Common myeloid progenitor, CD34-positive (primary cell): ENCODE results near the gene ART1.
"Not testable (repeated sequence)": the region's sequence is repeated elsewhere in the genome, so short reads cannot be mapped to it uniquely, and the experiment has no call there.

Experiments used
- CTCF ChIA-PET: fragments of 350-600 bp; sonication (Branson Sonifier 250); formaldehyde crosslinking; loops from one replicate; lab custom pipeline; 2021; ENCODE audit warnings: antibody characterized with exemption; lab: Charles Lee
- POLR2A ChIA-PET: fragments of 350-600 bp; sonication (Branson Sonifier 250); formaldehyde crosslinking; loops from one replicate; lab custom pipeline; 2021; ENCODE audit warnings: antibody characterized with exemption; lab: Charles Lee
- DNase-seq, 3 donors: peaks; one replicate each; pipeline versions ENCODE4 v3.0.0 to v3.0.0-alpha.2; 2013
- H3K27ac ChIP-seq, 2 experiments: 1 replicate in 1 of 2; 2 replicates in 1 of 2; pipeline ENCODE4 v1.7.0; 2013; ENCODE audit warnings: inconsistent platforms in 2 of 2, low read length in 2 of 2, mild to moderate bottlenecking in 2 of 2, low read depth in 1 of 2, moderate library complexity in 1 of 2; ENCODE audit not compliant: severe bottlenecking in 2 of 2, insufficient read depth in 1 of 2, poor library complexity in 1 of 2
- H3K27me3 ChIP-seq, 5 experiments: replicated peaks in 2 of 5; 1 replicate in 3 of 5; 2 replicates in 2 of 5; pipeline versions ENCODE4 v1.6.1 to v1.7.0; 2013; ENCODE audit warnings: low read length in 4 of 5, mild to moderate bottlenecking in 2 of 5, moderate library complexity in 2 of 5, inconsistent platforms in 1 of 5; ENCODE audit not compliant: insufficient read depth in 5 of 5, control insufficient read depth in 4 of 5
- H3K36me3 ChIP-seq, 4 experiments: 1 replicate in 2 of 4; 2 replicates in 2 of 4; pipeline versions ENCODE4 v1.6.1 to v1.7.0; 2013; ENCODE audit warnings: low read length in 3 of 4, control low read depth in 1 of 4, mild to moderate bottlenecking in 1 of 4; ENCODE audit not compliant: control insufficient read depth in 4 of 4, insufficient read depth in 4 of 4
- H3K4me1 ChIP-seq, 4 experiments: 1 replicate in 3 of 4; 2 replicates in 1 of 4; pipeline versions ENCODE4 v1.6.1 to v1.7.1; 2013; ENCODE audit warnings: low read length in 3 of 4, mild to moderate bottlenecking in 3 of 4, control low read depth in 1 of 4, inconsistent platforms in 1 of 4, moderate library complexity in 1 of 4; ENCODE audit not compliant: control insufficient read depth in 4 of 4, insufficient read depth in 4 of 4; ENCODE audit errors: control extremely low read depth in 1 of 4
- H3K4me3 ChIP-seq, 7 experiments: 1 replicate in 4 of 7; 2 replicates in 3 of 7; pipeline versions ENCODE4 v1.5.1 to v1.7.0; 2013; ENCODE audit warnings: mild to moderate bottlenecking in 7 of 7, low read length in 6 of 7, moderate library complexity in 6 of 7, inconsistent platforms in 2 of 7, low read depth in 2 of 7, control low read depth in 1 of 7; ENCODE audit not compliant: insufficient read depth in 4 of 7, control insufficient read depth in 1 of 7; ENCODE audit errors: extremely low read depth in 1 of 7
- H3K9me3 ChIP-seq, 5 experiments: 1 replicate in 4 of 5; 2 replicates in 1 of 5; pipeline versions ENCODE4 v1.6.1 to v1.7.1; 2013; ENCODE audit warnings: low read length in 4 of 5, mild to moderate bottlenecking in 2 of 5, inconsistent platforms in 1 of 5, low read depth in 1 of 5, moderate library complexity in 1 of 5; ENCODE audit not compliant: control insufficient read depth in 4 of 5, insufficient read depth in 2 of 5; ENCODE audit errors: control extremely low read depth in 1 of 5
- WGBS: methylation state at CpG from one replicate; pipeline ENCODE4 v1.1.5; 2013; ENCODE audit not compliant: insufficient coverage; 5-methylcytosine and 5-hydroxymethylcytosine counted together

Gene ART1

DNA sequence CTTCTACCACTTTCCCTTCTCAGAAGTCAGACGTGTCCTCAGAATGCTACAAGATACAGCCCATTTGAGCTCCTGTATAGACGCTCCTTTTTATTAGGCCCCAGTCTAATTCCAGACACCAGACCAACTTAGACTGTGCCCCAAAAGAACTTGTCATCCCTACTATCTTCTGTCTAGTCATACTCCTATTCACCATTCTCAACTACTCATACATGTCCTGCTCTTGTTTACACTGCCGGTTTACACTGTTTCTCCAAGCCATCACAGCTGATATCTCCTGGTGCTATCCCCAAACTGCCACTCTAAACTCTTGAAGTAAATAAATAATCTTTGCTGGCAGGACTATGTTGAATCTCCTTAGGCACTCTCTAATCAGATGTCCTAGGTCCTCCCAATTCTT lies 7.6 kb downstream of the ART1 start:
- not testable (repeated sequence) for H3K4me3 ChIP-seq, DNase-seq

DNA sequence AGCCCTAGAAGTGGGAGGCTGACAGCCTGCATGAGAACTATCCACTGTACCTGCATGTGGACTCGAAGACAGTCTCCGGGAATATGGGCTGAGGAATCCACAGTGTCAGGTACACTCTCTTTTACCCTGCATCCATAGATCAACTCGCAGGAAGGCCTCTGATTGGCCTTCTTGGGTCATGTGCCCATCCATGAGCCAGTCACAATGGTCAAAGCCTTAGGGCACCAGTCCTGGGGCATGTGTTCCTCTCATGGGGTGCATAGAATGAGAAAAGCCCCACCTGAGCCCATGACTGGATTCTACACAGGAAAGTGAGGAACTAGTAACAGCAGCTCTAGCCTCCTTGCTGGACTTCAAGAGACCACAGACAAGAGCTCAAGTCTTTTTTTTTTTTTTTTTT lies 10.6 kb downstream of the ART1 start:
- H3K36me3 ChIP-seq: no peaks in the 10 kb centered on the region
- no peak overlapping the region for H3K27ac ChIP-seq
- no peak for DNase-seq
- no peaks in the 10 kb centered on the region for H3K4me1 ChIP-seq
- peaks cover 0 to 5% (median 0%) of the 10 kb centered on the region in 5 experiments for H3K27me3 ChIP-seq
- CTCF ChIA-PET: interaction anchor here (0.7 kb wide), 1 partner anchor 12 kb away, joined by 3 read pairs; no protein-coding TSS in a partner anchor
- no peaks in the 10 kb centered on the region for H3K9me3 ChIP-seq
- 90% methylated on average over 3 of the region's 3 CpGs for WGBS
- H3K4me3 ChIP-seq: no peak overlapping the region
- POLR2A ChIA-PET: no interaction called here

More for the DNA sequence above, 7.6 kb downstream of the ART1 start:
- H3K36me3 ChIP-seq, H3K27me3 ChIP-seq, H3K27ac ChIP-seq, POLR2A ChIA-PET, H3K4me1 ChIP-seq, H3K9me3 ChIP-seq, CTCF ChIA-PET: not testable (repeated sequence)
- WGBS: no CpG with 5 or more reads among the region's 3 CpGs

DNA sequence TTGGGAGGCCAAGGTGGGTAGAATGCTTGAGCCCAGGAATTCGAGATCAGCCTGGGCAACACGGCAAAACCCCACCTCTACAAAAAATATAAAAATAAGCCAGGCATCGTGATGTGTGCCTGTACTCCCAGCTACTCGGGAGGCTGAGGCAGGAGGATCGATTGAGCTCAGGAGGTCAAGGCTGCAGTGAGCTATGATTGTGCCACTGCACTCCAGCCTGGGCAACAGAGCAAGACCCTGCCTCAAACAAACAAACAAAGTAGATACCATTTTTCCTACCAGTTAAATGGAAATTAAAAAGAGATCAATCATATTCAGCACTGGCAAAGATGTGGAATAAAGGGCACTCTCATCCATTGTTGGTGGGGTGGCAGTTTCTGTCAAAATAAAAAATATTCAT lies 12.4 kb downstream of the ART1 start:
- DNase-seq, H3K4me1 ChIP-seq, H3K27me3 ChIP-seq, H3K36me3 ChIP-seq, H3K4me3 ChIP-seq, H3K27ac ChIP-seq, H3K9me3 ChIP-seq, POLR2A ChIA-PET: not testable (repeated sequence)
- 97% methylated on average over 4 of the region's 5 CpGs for WGBS
- CTCF ChIA-PET: interaction anchor here (0.6 to 1.5 kb wide), 2 partner anchors 16 to 31 kb away, joined by 3 read pairs; no protein-coding TSS in a partner anchor

DNA sequence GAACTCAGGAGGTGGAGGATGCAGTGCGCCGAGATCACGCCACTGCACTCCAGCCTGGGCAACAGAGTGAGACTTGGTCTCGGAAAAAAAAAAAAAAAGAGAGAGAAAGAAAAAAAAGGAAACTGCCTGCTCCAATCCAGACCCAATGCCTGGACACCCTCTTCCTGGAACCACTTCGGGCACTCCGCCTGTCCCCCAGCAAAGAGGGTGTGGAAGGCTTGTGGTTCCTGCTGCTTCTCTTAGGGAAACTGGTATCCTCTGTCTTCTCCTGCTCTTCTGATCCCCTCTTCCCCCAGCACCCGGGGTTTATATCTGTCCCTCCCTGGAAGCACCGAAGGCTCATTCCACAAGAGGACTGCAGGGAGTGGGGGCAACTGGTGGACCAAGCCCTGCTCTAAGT lies 13.3 kb downstream of the ART1 start:
- 95% methylated on average over 4 of the region's 8 CpGs for WGBS
- Histone ChIP-seq H3K4me3 (no peak overlapping the region), H3K9me3 (no peaks in the 10 kb centered on the region), H3K27ac (no peak overlapping the region), H3K4me1 (no peaks in the 10 kb centered on the region), H3K27me3 (peaks cover 0 to 5% (median 0%) of the 10 kb centered on the region in 5 experiments), H3K36me3 (no peaks in the 10 kb centered on the region)
- CTCF ChIA-PET: no interaction called here
- DNase-seq: no peak
- POLR2A ChIA-PET: no interaction called here

DNA sequence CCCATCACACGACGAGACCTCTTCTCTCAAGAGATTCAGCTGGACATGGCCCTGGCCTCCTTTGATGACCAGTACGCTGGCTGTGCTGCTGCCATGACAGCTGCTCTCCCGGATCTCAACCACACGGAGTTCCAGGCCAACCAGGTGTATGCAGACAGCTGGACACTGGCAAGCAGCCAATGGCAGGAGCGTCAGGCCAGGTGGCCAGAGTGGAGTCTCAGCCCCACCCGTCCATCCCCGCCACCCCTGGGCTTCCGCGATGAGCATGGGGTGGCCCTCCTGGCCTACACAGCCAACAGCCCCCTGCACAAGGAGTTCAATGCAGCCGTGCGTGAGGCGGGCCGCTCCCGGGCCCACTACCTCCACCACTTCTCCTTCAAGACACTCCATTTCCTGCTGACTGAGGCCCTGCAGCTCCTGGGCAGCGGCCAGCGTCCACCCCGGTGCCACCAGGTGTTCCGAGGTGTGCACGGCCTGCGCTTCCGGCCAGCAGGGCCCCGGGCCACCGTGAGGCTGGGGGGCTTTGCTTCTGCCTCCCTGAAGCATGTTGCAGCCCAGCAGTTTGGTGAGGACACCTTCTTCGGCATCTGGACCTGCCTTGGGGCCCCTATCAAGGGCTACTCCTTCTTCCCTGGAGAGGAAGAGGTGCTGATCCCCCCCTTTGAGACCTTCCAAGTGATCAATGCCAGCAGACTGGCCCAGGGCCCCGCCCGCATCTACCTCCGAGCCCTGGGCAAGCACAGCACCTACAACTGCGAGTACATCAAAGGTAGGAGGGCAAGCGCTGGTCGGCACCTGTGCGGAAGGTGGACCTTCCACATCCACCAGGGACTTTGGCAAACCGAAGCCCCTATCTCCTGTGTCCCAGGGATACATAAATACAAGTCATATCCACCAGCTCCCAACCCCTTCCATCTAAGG lies 14.9 kb downstream of the ART1 start:
- peaks cover 3 to 7% (median 5%) of the 10 kb centered on the region in 4 experiments for H3K36me3 ChIP-seq
- ChIA-PET POLR2A (no interaction called here), CTCF (interaction anchor here (0.9 kb wide), 1 partner anchor 14 kb away, joined by 3 read pairs; no protein-coding TSS in a partner anchor)
- 97% methylated on average over 30 of the region's 33 CpGs for WGBS
- H3K27ac ChIP-seq: no peak overlapping the region
- no peaks in the 10 kb centered on the region for H3K4me1 ChIP-seq
- peaks cover 0 to 2% (median 0%) of the 10 kb centered on the region in 5 experiments for H3K27me3 ChIP-seq
- DNase-seq: no peak
- H3K9me3 ChIP-seq: no peaks in the 10 kb centered on the region
- no peak overlapping the region for H3K4me3 ChIP-seq

GRCh38 chr11:3660960-3661359 lies 16.0 kb downstream of the ART1 start:
- no peaks in the 10 kb centered on the region for H3K27me3 ChIP-seq
- no peaks in the 10 kb centered on the region for H3K9me3 ChIP-seq
- 92% methylated on average over 2 of the region's 2 CpGs for WGBS
- CTCF ChIA-PET: no interaction called here
- POLR2A ChIA-PET: no interaction called here
- peaks cover 3 to 16% (median 12%) of the 10 kb centered on the region in 4 experiments for H3K36me3 ChIP-seq
- H3K4me1 ChIP-seq: peaks cover 0 to 6% (median 1%) of the 10 kb centered on the region in 4 experiments
- H3K27ac ChIP-seq: no peak overlapping the region
- H3K4me3 ChIP-seq: no peak overlapping the region
- DNase-seq: no peak

GRCh38 chr11:3662856-3663255 lies 17.9 kb downstream of the ART1 start:
- Histone ChIP-seq H3K27ac (no peak overlapping the region), H3K36me3 (peaks cover 3 to 34% (median 24%) of the 10 kb centered on the region in 4 experiments), H3K4me1 (peaks cover 0 to 10% (median 3%) of the 10 kb centered on the region in 4 experiments), H3K9me3 (no peaks in the 10 kb centered on the region), H3K4me3 (no peak overlapping the region), H3K27me3 (no peaks in the 10 kb centered on the region)
- CTCF ChIA-PET: interaction anchor here (0.6 to 1.3 kb wide), 2 partner anchors 15 to 18 kb away, joined by 3 read pairs; no protein-coding TSS in a partner anchor
- POLR2A ChIA-PET: no interaction called here
- DNase-seq: no peak
